Hepatocyte (in vitro differentiated cells): ENCODE measurements around the gene PROC. TPM values are rescaled to one million over a fixed set of nuclear protein-coding genes. Genes with fewer than 3 reads are reported as not detected.
A peak's percentile ranks its signal among the peaks of the same experiment; 100 is the strongest.

Experiments used
- DNase-seq: peaks from one replicate; pipeline ENCODE4 v3.0.0-alpha.2; 2016; ENCODE audit warnings: low spot score
- H2AFZ ChIP-seq: fragments of 200-600 bp; sonication (generic); 2 replicates; pipeline ENCODE4 v1.6.0; 2016; ENCODE audit warnings: antibody characterized with exemption, mild to moderate bottlenecking
- H3K27ac ChIP-seq: fragments of 200-600 bp; sonication (generic); 2 replicates; pipeline ENCODE4 v1.5.1; 2016; ENCODE audit warnings: mild to moderate bottlenecking
- H3K27me3 ChIP-seq: fragments of 200-600 bp; sonication (generic); 2 replicates; pipeline ENCODE4 v1.6.1; 2016
- H3K36me3 ChIP-seq: fragments of 200-600 bp; sonication (generic); replicated peaks from 2 replicates; pipeline ENCODE4 v1.5.1; 2016; ENCODE audit warnings: low read depth; ENCODE audit not compliant: insufficient read depth
- H3K4me1 ChIP-seq: fragments of 200-600 bp; sonication (generic); 2 replicates; pipeline ENCODE4 v1.5.1; 2016; ENCODE audit warnings: mild to moderate bottlenecking, moderate library complexity; ENCODE audit not compliant: insufficient read depth
- H3K4me2 ChIP-seq: fragments of 200-600 bp; sonication (generic); 2 replicates; pipeline ENCODE4 v1.6.0; 2016
- H3K4me3 ChIP-seq: fragments of 200-600 bp; sonication (generic); 2 replicates; pipeline ENCODE4 v1.5.1; 2016; ENCODE audit warnings: mild to moderate bottlenecking
- H3K79me2 ChIP-seq: fragments of 200-600 bp; sonication (generic); 2 replicates; pipeline ENCODE4 v1.6.0; 2017; ENCODE audit warnings: mild to moderate bottlenecking
- H3K9me2 ChIP-seq: fragments of 200-600 bp; sonication (generic); replicated peaks from 2 replicates; pipeline ENCODE4 v1.6.0; 2017; ENCODE audit warnings: mild to moderate bottlenecking; ENCODE audit not compliant: insufficient read depth
- H3K9me3 ChIP-seq: fragments of 200-600 bp; sonication (generic); 2 replicates; pipeline ENCODE4 v1.5.1; 2016; ENCODE audit warnings: low read depth, mild to moderate bottlenecking
- H4K20me1 ChIP-seq: fragments of 200-600 bp; sonication (generic); 2 replicates; pipeline ENCODE4 v1.6.0; 2016; ENCODE audit warnings: mild to moderate bottlenecking; ENCODE audit not compliant: insufficient read depth, poor library complexity, severe bottlenecking
- EZH2 ChIP-seq: fragments of 200-600 bp; sonication (generic); IDR thresholded peaks from 2 replicates; pipeline ENCODE4 v1.6.1; 2016; ENCODE audit warnings: antibody characterized with exemption, mild to moderate bottlenecking, borderline replicate concordance
- EZH2phosphoT487 ChIP-seq: fragments of 200-600 bp; sonication (generic); IDR thresholded peaks from one replicate; pipeline ENCODE4 v1.6.1; 2018; ENCODE audit warnings: antibody characterized with exemption, mild to moderate bottlenecking, low read depth, moderate library complexity; ENCODE audit not compliant: unreplicated experiment, severe bottlenecking
- WGBS: methylation state at CpG from one replicate; pipeline ENCODE4 v1.1.6; 2016; ENCODE audit warnings: low lambda C conversion rate; ENCODE audit errors: missing lambda C conversion rate; 5-methylcytosine and 5-hydroxymethylcytosine counted together
- polyA plus RNA-seq: library from polyadenylated mRNA; unstranded; fragments of >200 nt; fragmentation: Nextera tagmentation; extraction: Ambion mirVana; gene quantifications from 2 replicates; pipeline ENCODE4 v1.2.1, GENCODE V29; 2016
- total RNA-seq: library from RNA; depleted of rRNA; stranded (reverse); fragments of >200 nt; gene quantifications from 2 replicates; pipeline ENCODE4 v1.2.3, GENCODE V29; 2014
- TF ChIP-seq, protein P1 (sequence below): fragments of 200-600 bp; sonication (generic); IDR thresholded peaks from 2 replicates; pipeline ENCODE4 v1.5.1; 2016; ENCODE audit warnings: antibody characterized with exemption, mild to moderate bottlenecking; ENCODE audit not compliant: poor library complexity

Gene PROC
- total and polyA plus RNA-seq, 2 experiments from 2014 or later: 42.6 to 70.2 TPM

DNA sequence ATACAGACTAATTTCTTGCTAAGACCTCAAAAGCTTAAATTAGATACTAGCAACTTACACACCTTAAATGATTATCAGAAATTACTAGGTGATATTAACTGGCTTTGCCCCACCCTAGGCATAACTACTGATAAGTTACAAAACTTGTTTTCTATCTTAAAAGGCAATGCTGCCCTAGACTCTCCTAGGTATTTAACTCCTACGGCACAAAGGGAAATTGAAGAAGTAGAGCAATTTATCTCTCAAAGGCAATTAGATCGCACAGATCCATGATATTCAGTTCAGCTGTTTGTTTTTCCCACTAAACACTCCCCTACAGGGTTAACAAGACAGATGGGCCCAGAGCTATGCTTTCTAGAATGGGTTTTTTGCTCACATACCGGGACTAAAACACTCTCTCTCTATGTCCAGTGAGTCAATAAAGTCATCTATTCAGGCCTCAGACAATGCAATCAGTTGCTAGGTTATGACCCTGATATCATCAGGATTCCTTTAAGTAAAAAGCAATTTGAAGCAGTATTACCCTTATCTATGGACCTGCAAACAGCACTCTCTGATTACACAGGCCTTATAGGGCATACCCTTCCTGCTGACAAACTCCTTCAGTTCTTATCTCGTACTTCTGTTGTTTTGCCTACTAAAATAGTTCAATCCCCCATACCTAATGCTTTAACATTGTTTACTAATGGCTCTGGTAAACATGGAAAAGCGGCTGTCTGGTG is 44.7 kb upstream of the PROC start:
- Histone ChIP-seq H3K27ac (no peak overlapping the region), H3K27me3 (no peaks in the 10 kb centered on the region), H3K9me2 (no peaks in the 10 kb centered on the region), H3K36me3 (no peaks in the 10 kb centered on the region), H3K79me2 (peaks cover 100% of the 10 kb centered on the region), H3K4me2 (peak overlapping the region; percentile 46), H3K9me3 (peaks cover 4% of the 10 kb centered on the region), H4K20me1 (peaks cover 4% of the 10 kb centered on the region), H3K4me1 (no peaks in the 10 kb centered on the region), H3K4me3 (no peak overlapping the region), H2AFZ (no peak overlapping the region)
- no peak for TF ChIP-seq EZH2phosphoT487
- no peak for TF ChIP-seq EZH2
- TF ChIP-seq, protein P1, sequence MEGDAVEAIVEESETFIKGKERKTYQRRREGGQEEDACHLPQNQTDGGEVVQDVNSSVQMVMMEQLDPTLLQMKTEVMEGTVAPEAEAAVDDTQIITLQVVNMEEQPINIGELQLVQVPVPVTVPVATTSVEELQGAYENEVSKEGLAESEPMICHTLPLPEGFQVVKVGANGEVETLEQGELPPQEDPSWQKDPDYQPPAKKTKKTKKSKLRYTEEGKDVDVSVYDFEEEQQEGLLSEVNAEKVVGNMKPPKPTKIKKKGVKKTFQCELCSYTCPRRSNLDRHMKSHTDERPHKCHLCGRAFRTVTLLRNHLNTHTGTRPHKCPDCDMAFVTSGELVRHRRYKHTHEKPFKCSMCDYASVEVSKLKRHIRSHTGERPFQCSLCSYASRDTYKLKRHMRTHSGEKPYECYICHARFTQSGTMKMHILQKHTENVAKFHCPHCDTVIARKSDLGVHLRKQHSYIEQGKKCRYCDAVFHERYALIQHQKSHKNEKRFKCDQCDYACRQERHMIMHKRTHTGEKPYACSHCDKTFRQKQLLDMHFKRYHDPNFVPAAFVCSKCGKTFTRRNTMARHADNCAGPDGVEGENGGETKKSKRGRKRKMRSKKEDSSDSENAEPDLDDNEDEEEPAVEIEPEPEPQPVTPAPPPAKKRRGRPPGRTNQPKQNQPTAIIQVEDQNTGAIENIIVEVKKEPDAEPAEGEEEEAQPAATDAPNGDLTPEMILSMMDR: no peak
- no peak for DNase-seq
- 60% methylated on average over 5 of the region's 5 CpGs for WGBS

DNA sequence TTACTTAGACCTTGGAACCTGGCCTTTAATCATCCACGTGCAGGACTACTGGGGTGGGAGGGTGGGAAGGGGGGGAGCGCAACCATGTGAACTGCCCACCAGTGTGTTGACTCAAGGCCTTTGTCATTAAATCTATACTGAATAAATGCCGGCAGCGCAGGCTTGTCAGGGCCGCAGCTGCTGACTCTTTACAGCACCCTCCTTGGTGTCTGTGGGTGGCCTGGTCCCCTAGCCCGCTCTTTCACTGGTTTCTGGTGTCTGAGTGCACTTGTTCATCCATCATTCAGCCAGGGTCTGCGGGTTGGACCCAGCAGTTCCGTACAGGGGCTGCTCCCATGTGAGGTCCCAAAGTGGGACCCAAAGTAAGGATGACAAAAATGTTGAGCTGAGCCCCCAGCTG is 42.0 kb upstream of the PROC start:
- peaks cover 21% of the 10 kb centered on the region for H4K20me1 ChIP-seq

DNA sequence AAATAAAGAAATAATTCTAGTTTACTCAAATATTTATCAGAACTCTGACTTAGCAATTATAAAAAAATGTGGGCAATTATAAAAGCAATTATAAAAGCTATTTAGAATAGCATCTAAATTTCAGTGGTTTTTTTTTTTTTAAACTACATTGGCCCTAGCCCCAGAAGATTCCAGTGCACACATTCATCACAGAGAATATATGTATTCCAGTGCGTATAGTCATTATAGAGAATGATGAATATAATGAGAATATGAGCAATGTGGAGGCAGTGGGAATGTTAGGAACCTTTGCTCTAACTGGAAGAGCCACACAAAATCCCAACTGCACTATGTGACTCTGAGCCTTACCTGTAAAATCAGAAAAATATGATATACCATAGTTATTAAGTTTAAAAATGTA is 41.0 kb upstream of the PROC start:
- TF ChIP-seq EZH2 (no peak), EZH2phosphoT487 (no peak)
- TF ChIP-seq, protein P1: no peak
- Histone ChIP-seq H3K4me1 (no peaks in the 10 kb centered on the region), H2AFZ (no peak overlapping the region), H3K27me3 (no peaks in the 10 kb centered on the region), H3K4me2 (no peak overlapping the region), H3K79me2 (peaks cover 100% of the 10 kb centered on the region), H3K36me3 (no peaks in the 10 kb centered on the region), H3K4me3 (no peak overlapping the region), H4K20me1 (peaks cover 23% of the 10 kb centered on the region), H3K9me2 (no peaks in the 10 kb centered on the region), H3K9me3 (peaks cover 4% of the 10 kb centered on the region), H3K27ac (no peak overlapping the region)
- 100% methylated on average over 1 of the region's 1 CpG for WGBS
- no peak for DNase-seq

More for the DNA sequence above, 42.0 kb upstream of the PROC start:
- Histone ChIP-seq H3K27ac (no peak overlapping the region), H2AFZ (no peak overlapping the region), H3K9me2 (no peaks in the 10 kb centered on the region), H3K36me3 (no peaks in the 10 kb centered on the region), H3K4me1 (no peaks in the 10 kb centered on the region), H3K9me3 (peaks cover 4% of the 10 kb centered on the region), H3K4me2 (no peak overlapping the region), H3K27me3 (no peaks in the 10 kb centered on the region), H3K4me3 (no peak overlapping the region), H3K79me2 (peaks cover 100% of the 10 kb centered on the region)
- 92% methylated on average over 8 of the region's 8 CpGs for WGBS
- TF ChIP-seq, protein P1: no peak
- TF ChIP-seq EZH2 (no peak), EZH2phosphoT487 (no peak)
- no peak for DNase-seq

DNA sequence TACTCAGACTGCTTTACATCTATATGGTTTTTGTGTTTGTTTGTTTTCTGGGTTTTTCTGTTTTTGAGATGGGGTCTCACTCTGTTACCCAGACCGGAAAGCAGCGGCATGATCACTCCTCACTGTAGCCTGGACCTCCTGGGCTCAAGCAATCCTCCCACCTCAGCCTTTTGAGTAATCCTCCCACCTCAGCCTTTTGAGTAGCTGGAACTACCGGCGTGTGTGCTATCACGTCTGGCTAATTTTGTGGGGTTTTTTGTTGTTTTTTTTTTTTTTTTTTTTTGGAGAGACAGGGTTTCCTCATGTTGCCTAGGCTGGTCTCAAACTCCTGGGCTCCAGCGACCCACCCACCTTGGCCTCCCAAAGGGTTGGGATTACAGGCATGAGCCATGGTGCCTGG is 39.5 kb upstream of the PROC start:
- Histone ChIP-seq H3K4me2 (no peak overlapping the region), H3K4me3 (no peak overlapping the region), H4K20me1 (peaks cover 33% of the 10 kb centered on the region), H3K9me3 (peaks cover 4% of the 10 kb centered on the region), H3K27me3 (no peaks in the 10 kb centered on the region), H3K9me2 (no peaks in the 10 kb centered on the region), H2AFZ (no peak overlapping the region), H3K36me3 (no peaks in the 10 kb centered on the region), H3K4me1 (no peaks in the 10 kb centered on the region), H3K79me2 (peaks cover 100% of the 10 kb centered on the region), H3K27ac (no peak overlapping the region)
- DNase-seq: no peak
- 98% methylated on average over 6 of the region's 6 CpGs for WGBS
- TF ChIP-seq EZH2: no peak
- TF ChIP-seq EZH2phosphoT487: no peak
- TF ChIP-seq, protein P1: no peak
